Heart left ventricle (tissue), 13 donors: ENCODE data around the gene GGNBP2.

Experiments used
- CTCF ChIP-seq, 12 donors: fragments of 200-600 bp; sonication (generic) in 4 of 12; IDR thresholded peaks; one replicate each; pipeline versions ENCODE4 v1.5.0 to v1.8.0; 2018 to 2022; ENCODE audit warnings: antibody characterized with exemption in 12 of 12, mild to moderate bottlenecking in 5 of 12
- POLR2A ChIP-seq, 2 donors: fragments of 450-650 bp; IDR thresholded peaks; one replicate each; pipeline ENCODE4 v1.6.1; 2017; ENCODE audit warnings: antibody characterized with exemption in 2 of 2, mild to moderate bottlenecking in 2 of 2, moderate library complexity in 2 of 2
- donor health status: ischemic (EF 13 %, LVEDD 7.1; RV severe dilation, severe dysfunction).
- donor health status: DM: no; HTN: yes; CAD: no.
- donor health status: DM: no; HTN: no; CAD: no.
- donor health status: ischemic (EF 25% LVEDD 6.9; RV normal size, moderate dysfunction).
- donor health status: ischemic (EF 25% LVEDD 5.7; RV mildly dilated, moderate dysfunction).
- donor health status: ischemic (EF 35%, LVEDD 5.7; RV mildly dilated, moderate dysfunction).
- donor health status: nonischemic (EF 11% LVEDD 7.7; RV severe dilation, severe dysfunction).
- donor health status: DM: yes; HTN: yes; CAD: no.
- donor health status: PGD.
- donor health status: ischemic (EF 29% LVEDD 5.4; RV normal size, mild dysfunction).
- donor health status: nonischemic (EF 23%, LVEDD 6.1; RV moderate dilation, normal function).

GRCh38 chr17:36602924-36603384, 58.2 kb downstream of the GGNBP2 start:
- TF ChIP-seq CTCF (IDR thresholded peaks at IDR 0.05) = peak; percentile 56 to 80 (median 74)
- no peak for TF ChIP-seq POLR2A (IDR thresholded peaks at IDR 0.05)
